Hematopoietic multipotent progenitor cell treated with erythropoietin and hydrocortisone succinate and interleukin-3 and kit ligand, for 17 days (in vitro differentiated cells): ENCODE results near the gene NKD1.

Source experiments
- DNase-seq: peaks from one replicate; pipeline ENCODE4 v3.0.0-alpha.2; 2015; ENCODE audit warnings: low spot score

Gene NKD1

GRCh38 chr16:50631985-50632576 lies 83.9 kb downstream of the NKD1 start:
- DNase-seq, result no peak

GRCh38 chr16:50632927-50633800 lies 85.0 kb downstream of the NKD1 start:
- no peak for DNase-seq

GRCh38 chr16:50634090-50634489 lies 85.9 kb downstream of the NKD1 start:
- no peak for DNase-seq

GRCh38 chr16:50634947-50635346 lies 86.8 kb downstream of the NKD1 start:
- DNase-seq, result no peak

- no peak for DNase-seq
Measured at GRCh38 chr16:50635505-50636392, 87.6 kb downstream of the NKD1 start.

- no peak for DNase-seq
Measured at GRCh38 chr16:50636753-50637374, 88.7 kb downstream of the NKD1 start.

GRCh38 chr16:50637716-50638602 lies 89.8 kb downstream of the NKD1 start:
- no peak for DNase-seq

GRCh38 chr16:50638816-50639670 lies 90.8 kb downstream of the NKD1 start:
- DNase-seq, result no peak

GRCh38 chr16:50640391-50640790 lies 92.2 kb downstream of the NKD1 start:
- no peak for DNase-seq

GRCh38 chr16:50640919-50641817 lies 93.0 kb downstream of the NKD1 start:
- no peak for DNase-seq

GRCh38 chr16:50641818-50642187 lies 93.6 kb downstream of the NKD1 start:
- no peak for DNase-seq

- DNase-seq, result no peak
Measured at GRCh38 chr16:50642349-50642748, 94.2 kb downstream of the NKD1 start.

GRCh38 chr16:50643192-50643591 lies 95.0 kb downstream of the NKD1 start:
- DNase-seq, result no peak

GRCh38 chr16:50644245-50644644 lies 96.0 kb downstream of the NKD1 start:
- DNase-seq, result no peak

- no peak for DNase-seq
Measured at GRCh38 chr16:50644729-50645128, 96.5 kb downstream of the NKD1 start.

GRCh38 chr16:50645563-50646220 lies 97.5 kb downstream of the NKD1 start:
- DNase-seq, result no peak

- DNase-seq, result no peak
Measured at GRCh38 chr16:50646345-50646744, 98.1 kb downstream of the NKD1 start.

GRCh38 chr16:50651835-50652438 lies 103.7 kb downstream of the NKD1 start:
- DNase-seq, result peak; percentile 29
